Activated naive CD4-positive, alpha-beta T cell treated with Interleukin-2 at 50 U/mL for 16 hours (primary cell): Measurements from ENCODE around the gene PTGDS.

ENCODE experiments used
- DNase-seq: peaks from one replicate; pipeline ENCODE4 v3.0.0-alpha.2; 2020

Gene PTGDS

GRCh38 chr9:136946228-136947027 is 30.9 kb upstream of the PTGDS start:
- no peak for DNase-seq

GRCh38 chr9:136947028-136947891 is 30.0 kb upstream of the PTGDS start:
- no peak for DNase-seq

- DNase-seq, result no peak
These were observed 29.3 kb upstream of the PTGDS start for GRCh38 chr9:136947955-136948510.

- DNase-seq, result no peak
These were observed 28.0 kb upstream of the PTGDS start for GRCh38 chr9:136949239-136949816.

- peak; percentile 98 for DNase-seq
These were observed 27.3 kb upstream of the PTGDS start for GRCh38 chr9:136949817-136950655.

GRCh38 chr9:136950656-136951276 is 26.5 kb upstream of the PTGDS start:
- DNase-seq, result no peak

- no peak for DNase-seq
These were observed 25.6 kb upstream of the PTGDS start, which contains the start of gene LCN12 for GRCh38 chr9:136951541-136952320. TSS of gene LCN12 (plus strand) at chr9:136952273. CDS start at chr9:136952328, 55 bp downstream.

GRCh38 chr9:136952321-136952850 is 24.9 kb upstream of the PTGDS start:
- no peak for DNase-seq

GRCh38 chr9:136952876-136953770 is 24.2 kb upstream of the PTGDS start:
- no peak for DNase-seq

- no peak for DNase-seq
These were observed 23.5 kb upstream of the PTGDS start for GRCh38 chr9:136953771-136954269.

- DNase-seq, result no peak
These were observed 22.8 kb upstream of the PTGDS start for GRCh38 chr9:136954270-136955083.

GRCh38 chr9:136955202-136955942 is 21.9 kb upstream of the PTGDS start:
- no peak for DNase-seq

GRCh38 chr9:136955943-136956335 is 21.4 kb upstream of the PTGDS start:
- no peak for DNase-seq

- DNase-seq, result no peak
These were observed 20.7 kb upstream of the PTGDS start for GRCh38 chr9:136956604-136957003.

- DNase-seq, result no peak
These were observed 19.8 kb upstream of the PTGDS start for GRCh38 chr9:136957461-136957860.

GRCh38 chr9:136957901-136958300 is 19.4 kb upstream of the PTGDS start:
- no peak for DNase-seq

- no peak for DNase-seq
These were observed 18.8 kb upstream of the PTGDS start for GRCh38 chr9:136958473-136958872.
